ENCODE results near the gene ZFP64.

The ZFP64 gene

DNA sequence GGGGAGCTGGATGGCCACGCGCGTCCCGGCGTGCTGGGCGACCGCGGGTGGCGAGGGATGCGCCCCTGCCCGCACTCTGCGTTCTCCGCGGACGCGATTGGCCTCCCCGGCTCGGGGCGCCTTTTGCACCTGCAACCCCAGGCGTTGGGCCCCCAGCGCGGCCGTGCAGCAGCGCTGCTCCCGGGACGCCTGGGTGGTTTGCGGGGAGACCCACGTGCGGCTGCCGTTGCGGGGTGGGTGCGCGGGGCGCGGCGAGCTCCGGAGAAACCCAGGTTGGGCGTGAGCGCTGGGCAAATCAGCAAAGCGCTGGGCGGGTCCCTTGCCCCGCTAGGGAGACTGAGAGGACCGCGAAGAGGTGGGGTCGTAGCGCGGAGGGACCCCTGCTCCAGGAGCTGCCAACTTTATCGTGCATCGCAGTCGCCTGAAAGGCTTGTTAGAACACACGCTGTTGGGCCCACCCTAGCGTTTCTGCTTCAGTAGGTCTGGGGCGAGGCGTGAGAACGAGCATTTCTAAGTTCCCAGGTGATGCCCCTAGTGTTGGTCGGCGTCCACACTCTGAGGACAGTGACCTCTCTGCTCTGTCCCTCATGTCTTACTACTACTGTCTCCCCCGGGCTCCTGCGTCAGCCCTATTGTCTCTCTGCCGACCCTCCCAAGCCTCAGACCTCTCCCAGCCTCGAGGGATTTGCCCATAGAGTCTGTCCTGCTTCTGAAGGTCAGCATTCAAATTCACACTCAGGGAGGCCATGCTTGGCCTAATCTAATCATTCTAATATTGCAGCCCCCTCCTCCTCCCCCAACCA is 538 bp upstream of the ZFP64 start:
- no peaks in the 10 kb centered on the region for H3K9me3 Mint-ChIP-seq
- H3K4me1 Mint-ChIP-seq (ENCODE audit: low read depth), result peaks cover 20% of the 10 kb centered on the region
- peak overlapping the region; percentile 88 for H3K27ac Mint-ChIP-seq
- no peaks in the 10 kb centered on the region for H3K27me3 Mint-ChIP-seq
- intact Hi-C loops (cut with micrococcal nuclease), result no loop called here
- peaks cover 7% of the 10 kb centered on the region for H3K36me3 Mint-ChIP-seq (ENCODE audit: low read depth)
- peak overlapping the region; percentile 91 for H3K4me3 Mint-ChIP-seq

- H3K4me3 Mint-ChIP-seq, result peak overlapping the region; percentile 91
- no peaks in the 10 kb centered on the region for H3K27me3 Mint-ChIP-seq
Observed at GRCh38 chr20:52190437-52191131, 995 bp downstream of the ZFP64 start.

DNA sequence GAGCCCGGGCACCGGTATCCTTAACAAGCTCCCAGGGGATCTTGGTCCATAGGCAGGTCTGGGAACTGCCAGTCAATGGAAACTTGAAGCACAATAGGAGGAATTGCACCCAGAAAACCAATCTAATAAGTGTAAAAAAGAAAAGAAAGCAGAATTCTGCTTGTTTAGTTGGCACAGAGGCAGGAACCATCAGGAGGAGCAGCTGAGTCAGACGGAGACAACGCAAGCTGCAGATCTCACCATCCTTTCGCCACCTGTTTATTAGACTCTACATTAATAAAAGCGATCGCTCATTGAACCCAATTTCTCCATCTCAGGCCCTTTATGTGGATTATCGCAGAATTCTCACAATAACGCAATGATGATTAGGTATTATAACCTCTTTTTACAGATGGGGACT is 9.8 kb downstream of the ZFP64 start:
- intact Hi-C loops (cut with micrococcal nuclease), result no loop called here
- Mint-ChIP-seq H3K9me3 (no peaks in the 10 kb centered on the region), H3K36me3 (ENCODE audit: low read depth) (peaks cover 72% of the 10 kb centered on the region), H3K4me1 (ENCODE audit: low read depth) (peaks cover 5% of the 10 kb centered on the region), H3K27ac (no peak overlapping the region), H3K27me3 (no peaks in the 10 kb centered on the region), H3K4me3 (no peak overlapping the region)

More at GRCh38 chr20:52190437-52191131, 995 bp downstream of the ZFP64 start:
- H3K4me1 Mint-ChIP-seq (ENCODE audit: low read depth), result peaks cover 20% of the 10 kb centered on the region
- intact Hi-C loops (cut with micrococcal nuclease), result no loop called here
- H3K36me3 Mint-ChIP-seq (ENCODE audit: low read depth), result peaks cover 22% of the 10 kb centered on the region
- no peaks in the 10 kb centered on the region for H3K9me3 Mint-ChIP-seq
- H3K27ac Mint-ChIP-seq, result peak overlapping the region; percentile 88

GRCh38 chr20:52180180-52180840 is 11.3 kb downstream of the ZFP64 start:
- no peaks in the 10 kb centered on the region for H3K27me3 Mint-ChIP-seq
- no peak overlapping the region for H3K4me3 Mint-ChIP-seq
- intact Hi-C loops (cut with micrococcal nuclease), result no loop called here
- no peak overlapping the region for H3K27ac Mint-ChIP-seq
- peaks cover 66% of the 10 kb centered on the region for H3K36me3 Mint-ChIP-seq (ENCODE audit: low read depth)
- peaks cover 5% of the 10 kb centered on the region for H3K4me1 Mint-ChIP-seq (ENCODE audit: low read depth)
- no peaks in the 10 kb centered on the region for H3K9me3 Mint-ChIP-seq

GRCh38 chr20:52179331-52180179 is 12.0 kb downstream of the ZFP64 start:
- Mint-ChIP-seq H3K36me3 (ENCODE audit: low read depth) (peaks cover 61% of the 10 kb centered on the region), H3K4me1 (ENCODE audit: low read depth) (peaks cover 5% of the 10 kb centered on the region), H3K27me3 (no peaks in the 10 kb centered on the region), H3K4me3 (no peak overlapping the region), H3K9me3 (no peaks in the 10 kb centered on the region), H3K27ac (no peak overlapping the region)
- intact Hi-C loops (cut with micrococcal nuclease), result no loop called here

DNA sequence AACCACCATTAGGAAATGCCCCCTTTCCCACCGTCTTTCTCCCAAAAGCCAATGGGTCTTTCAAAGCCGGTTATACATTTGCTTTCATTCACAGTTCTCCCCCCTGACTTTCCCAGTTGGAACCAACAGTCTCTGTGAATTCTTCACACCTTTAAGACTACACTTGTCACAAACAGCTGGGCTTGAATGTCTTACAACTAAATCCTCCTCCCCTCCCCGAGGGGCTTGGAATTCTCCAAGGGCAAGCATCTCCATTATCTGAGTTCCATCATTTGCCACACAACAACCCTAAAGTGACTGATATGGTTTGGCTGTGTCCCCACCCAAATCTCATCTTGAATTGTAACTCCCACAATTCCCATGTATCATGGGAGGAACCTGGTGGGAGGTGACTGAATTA is 12.9 kb downstream of the ZFP64 start:
- Mint-ChIP-seq H3K9me3 (no peaks in the 10 kb centered on the region), H3K27me3 (no peaks in the 10 kb centered on the region), H3K27ac (no peak overlapping the region), H3K36me3 (ENCODE audit: low read depth) (peaks cover 52% of the 10 kb centered on the region), H3K4me1 (ENCODE audit: low read depth) (peaks cover 5% of the 10 kb centered on the region), H3K4me3 (no peak overlapping the region)
- intact Hi-C loops (cut with micrococcal nuclease), result no loop called here

DNA sequence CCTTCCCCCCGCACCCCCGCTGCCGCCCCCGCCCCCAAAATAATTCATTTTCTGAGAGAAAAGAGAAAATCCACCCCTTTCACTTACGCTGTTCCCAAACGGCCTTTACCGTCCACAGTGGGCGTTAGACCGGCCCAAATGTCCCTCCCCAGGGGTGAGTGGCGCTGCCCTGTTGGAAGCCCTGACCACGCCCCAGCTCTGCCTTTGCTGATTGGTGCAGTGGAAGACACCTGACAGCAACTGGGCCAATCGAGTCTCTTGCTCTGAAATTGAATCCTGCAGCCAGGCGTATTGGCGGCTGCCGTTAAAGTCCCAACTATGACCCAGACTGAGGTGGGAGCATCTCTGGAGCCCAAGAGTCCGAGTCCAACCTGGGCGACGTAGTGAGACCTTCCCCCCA is 15.7 kb downstream of the ZFP64 start:
- Mint-ChIP-seq H3K9me3 (no peaks in the 10 kb centered on the region), H3K4me3 (no peak overlapping the region), H3K36me3 (ENCODE audit: low read depth) (peaks cover 51% of the 10 kb centered on the region), H3K27me3 (no peaks in the 10 kb centered on the region), H3K4me1 (ENCODE audit: low read depth) (peaks cover 16% of the 10 kb centered on the region), H3K27ac (no peak overlapping the region)
- intact Hi-C loops (cut with micrococcal nuclease), result no loop called here

- intact Hi-C loops (cut with micrococcal nuclease), result no loop called here
- Mint-ChIP-seq H3K4me3 (no peak overlapping the region), H3K4me1 (ENCODE audit: low read depth) (peaks cover 11% of the 10 kb centered on the region), H3K36me3 (ENCODE audit: low read depth) (peaks cover 56% of the 10 kb centered on the region), H3K9me3 (no peaks in the 10 kb centered on the region), H3K27me3 (no peaks in the 10 kb centered on the region), H3K27ac (no peak overlapping the region)
Observed at GRCh38 chr20:52172392-52173047, 19.1 kb downstream of the ZFP64 start.

GRCh38 chr20:52171025-52171424 is 20.6 kb downstream of the ZFP64 start:
- Mint-ChIP-seq H3K9me3 (no peaks in the 10 kb centered on the region), H3K4me3 (no peak overlapping the region), H3K27me3 (no peaks in the 10 kb centered on the region), H3K27ac (no peak overlapping the region), H3K4me1 (ENCODE audit: low read depth) (peaks cover 11% of the 10 kb centered on the region), H3K36me3 (ENCODE audit: low read depth) (peaks cover 62% of the 10 kb centered on the region)
- intact Hi-C loops (cut with micrococcal nuclease), result no loop called here

GRCh38 chr20:52168116-52168515 is 23.5 kb downstream of the ZFP64 start:
- Mint-ChIP-seq H3K36me3 (ENCODE audit: low read depth) (peaks cover 74% of the 10 kb centered on the region), H3K9me3 (no peaks in the 10 kb centered on the region), H3K4me1 (ENCODE audit: low read depth) (peaks cover 10% of the 10 kb centered on the region), H3K4me3 (no peak overlapping the region), H3K27me3 (no peaks in the 10 kb centered on the region), H3K27ac (no peak overlapping the region)
- intact Hi-C loops (cut with micrococcal nuclease), result no loop called here

DNA sequence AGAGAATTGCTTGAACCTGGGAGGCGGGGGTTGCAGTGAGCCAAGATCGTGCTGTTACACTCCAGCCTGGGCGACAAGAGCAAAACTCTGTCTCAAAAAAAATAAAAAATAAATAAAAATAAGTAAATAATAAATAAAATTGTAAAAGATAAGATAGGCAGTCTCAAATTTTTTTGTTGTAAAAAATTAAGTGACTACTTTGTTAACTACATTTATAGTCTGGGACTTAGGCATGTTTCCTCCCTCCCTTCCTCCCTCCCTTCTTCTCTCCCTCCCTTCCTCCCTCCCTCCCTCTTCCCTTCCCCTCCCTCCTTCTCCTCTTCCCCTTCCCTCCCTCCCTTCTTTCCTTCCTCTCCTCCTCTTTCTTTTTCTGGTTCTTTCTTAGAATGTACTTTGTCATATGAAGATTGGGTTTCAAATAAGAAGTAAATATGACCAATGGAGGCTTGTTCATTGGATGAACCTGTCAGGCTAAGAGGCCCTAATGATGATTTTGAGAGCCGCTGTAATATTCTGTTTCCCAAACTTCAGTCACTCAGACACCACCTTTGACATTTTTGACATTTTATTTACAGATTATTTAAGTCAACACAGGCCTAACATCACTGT is 24.2 kb downstream of the ZFP64 start:
- H3K36me3 Mint-ChIP-seq (ENCODE audit: low read depth), result peaks cover 76% of the 10 kb centered on the region
- H3K27me3 Mint-ChIP-seq, result no peaks in the 10 kb centered on the region
- peaks cover 3% of the 10 kb centered on the region for H3K4me1 Mint-ChIP-seq (ENCODE audit: low read depth)
- H3K9me3 Mint-ChIP-seq, result no peaks in the 10 kb centered on the region
- no peak overlapping the region for H3K27ac Mint-ChIP-seq
- intact Hi-C loops (cut with micrococcal nuclease), result no loop called here
- H3K4me3 Mint-ChIP-seq, result no peak overlapping the region

- intact Hi-C loops (cut with micrococcal nuclease), result no loop called here
- Mint-ChIP-seq H3K36me3 (ENCODE audit: low read depth) (peaks cover 76% of the 10 kb centered on the region), H3K27me3 (no peaks in the 10 kb centered on the region), H3K9me3 (no peaks in the 10 kb centered on the region), H3K27ac (no peak overlapping the region), H3K4me1 (ENCODE audit: low read depth) (no peaks in the 10 kb centered on the region), H3K4me3 (no peak overlapping the region)
Observed at GRCh38 chr20:52166150-52166549, 25.4 kb downstream of the ZFP64 start.

Measured in dendritic cell treated with granulocyte-macrophage colony-stimulating factor and Interleukin-4, amounts not matched to agents 40 ng/mL and 50 ng/mL, for 4 days (primary cell).